ES-I3 (cell line): ENCODE results near the gene CIITA.
"Not testable (repeated sequence)": the region's sequence is repeated elsewhere in the genome, so short reads cannot be mapped to it uniquely, and the experiment has no call there.

ENCODE experiments used
- H3K36me3 ChIP-seq: 2 replicates; pipeline ENCODE4 v1.6.1; 2013; ENCODE audit warnings: mild to moderate bottlenecking, low read length, control low read depth, moderate library complexity; ENCODE audit not compliant: insufficient read depth
- H3K4me1 ChIP-seq: 2 replicates; pipeline ENCODE4 v1.6.1; 2013; ENCODE audit warnings: mild to moderate bottlenecking, control low read depth, low read length; ENCODE audit not compliant: insufficient read depth
- H3K9ac ChIP-seq: 2 replicates; pipeline ENCODE4 v1.6.1; 2013; ENCODE audit warnings: low read depth, mild to moderate bottlenecking, low read length, moderate library complexity
- H3K9me3 ChIP-seq: 2 replicates; pipeline ENCODE4 v1.6.1; 2013; ENCODE audit warnings: mild to moderate bottlenecking, low read length, moderate library complexity; ENCODE audit not compliant: control insufficient read depth, insufficient read depth

CIITA gene

GRCh38 chr16:10947211-10947787 is 70.3 kb downstream of the CIITA start:
- no peak overlapping the region for H3K9ac ChIP-seq
- H3K36me3 ChIP-seq, result no peaks in the 10 kb centered on the region
- H3K4me1 ChIP-seq, result peaks cover 48% of the 10 kb centered on the region
- no peaks in the 10 kb centered on the region for H3K9me3 ChIP-seq

GRCh38 chr16:10949424-10949970 is 72.5 kb downstream of the CIITA start:
- Histone ChIP-seq H3K9ac (no peak overlapping the region), H3K9me3 (no peaks in the 10 kb centered on the region), H3K4me1 (peaks cover 53% of the 10 kb centered on the region), H3K36me3 (no peaks in the 10 kb centered on the region)

- Histone ChIP-seq H3K36me3 (no peaks in the 10 kb centered on the region), H3K9ac (no peak overlapping the region), H3K4me1 (peaks cover 48% of the 10 kb centered on the region), H3K9me3 (no peaks in the 10 kb centered on the region)
These were observed 73.4 kb downstream of the CIITA start for GRCh38 chr16:10950393-10950792.

GRCh38 chr16:10951026-10951425 is 74.0 kb downstream of the CIITA start:
- H3K4me1 ChIP-seq, result peaks cover 46% of the 10 kb centered on the region
- H3K9ac ChIP-seq, result no peak overlapping the region
- no peaks in the 10 kb centered on the region for H3K36me3 ChIP-seq
- no peaks in the 10 kb centered on the region for H3K9me3 ChIP-seq

- H3K9me3 ChIP-seq, result no peaks in the 10 kb centered on the region
- H3K9ac ChIP-seq, result no peak overlapping the region
- H3K4me1 ChIP-seq, result peaks cover 16% of the 10 kb centered on the region
- H3K36me3 ChIP-seq, result no peaks in the 10 kb centered on the region
These were observed 77.9 kb downstream of the CIITA start for GRCh38 chr16:10954903-10955302.

- no peaks in the 10 kb centered on the region for H3K9me3 ChIP-seq
- no peaks in the 10 kb centered on the region; the same call in 1 of the 2 replicates for H3K36me3 ChIP-seq
- H3K9ac ChIP-seq, result no peak overlapping the region
- peaks cover 8% of the 10 kb centered on the region for H3K4me1 ChIP-seq
These were observed 80.9 kb downstream of the CIITA start for GRCh38 chr16:10957771-10958482.

GRCh38 chr16:10959161-10959560 is 82.2 kb downstream of the CIITA start:
- H3K36me3 ChIP-seq, result no peaks in the 10 kb centered on the region; the same call in 1 of the 2 replicates
- no peak overlapping the region for H3K9ac ChIP-seq
- no peaks in the 10 kb centered on the region for H3K9me3 ChIP-seq
- peaks cover 3% of the 10 kb centered on the region for H3K4me1 ChIP-seq

- no peaks in the 10 kb centered on the region for H3K9me3 ChIP-seq
- H3K9ac ChIP-seq, result no peak overlapping the region
- H3K4me1 ChIP-seq, result no peaks in the 10 kb centered on the region
- no peaks in the 10 kb centered on the region; the same call in 1 of the 2 replicates for H3K36me3 ChIP-seq
These were observed 84.2 kb downstream of the CIITA start for GRCh38 chr16:10961231-10961630.

- Histone ChIP-seq H3K9ac (no peak overlapping the region), H3K36me3 (no peaks in the 10 kb centered on the region; the same call in 1 of the 2 replicates), H3K4me1 (no peaks in the 10 kb centered on the region), H3K9me3 (no peaks in the 10 kb centered on the region)
These were observed 87.3 kb downstream of the CIITA start for GRCh38 chr16:10964039-10964890.

- H3K36me3 ChIP-seq, result no peaks in the 10 kb centered on the region; the same call in 1 of the 2 replicates
- H3K9me3 ChIP-seq, result no peaks in the 10 kb centered on the region
- no peaks in the 10 kb centered on the region for H3K4me1 ChIP-seq
- no peak overlapping the region for H3K9ac ChIP-seq
These were observed 87.9 kb downstream of the CIITA start for GRCh38 chr16:10964891-10965326.

GRCh38 chr16:10965440-10966061 is 88.5 kb downstream of the CIITA start:
- no peaks in the 10 kb centered on the region for H3K9me3 ChIP-seq
- H3K4me1 ChIP-seq, result no peaks in the 10 kb centered on the region
- no peaks in the 10 kb centered on the region; the same call in 1 of the 2 replicates for H3K36me3 ChIP-seq
- H3K9ac ChIP-seq, result no peak overlapping the region

GRCh38 chr16:10966129-10966528 is 89.1 kb downstream of the CIITA start:
- Histone ChIP-seq H3K4me1 (no peaks in the 10 kb centered on the region), H3K36me3 (no peaks in the 10 kb centered on the region; the same call in 1 of the 2 replicates), H3K9me3 (no peaks in the 10 kb centered on the region), H3K9ac (no peak overlapping the region)

GRCh38 chr16:10966559-10966958 is 89.6 kb downstream of the CIITA start:
- H3K9ac ChIP-seq, H3K4me1 ChIP-seq, H3K9me3 ChIP-seq, H3K36me3 ChIP-seq: not testable (repeated sequence)

- H3K9ac ChIP-seq, result no peak overlapping the region
- no peaks in the 10 kb centered on the region for H3K9me3 ChIP-seq
- H3K36me3 ChIP-seq, result no peaks in the 10 kb centered on the region; the same call in 1 of the 2 replicates
- H3K4me1 ChIP-seq, result peaks cover 5% of the 10 kb centered on the region
These were observed 91.0 kb downstream of the CIITA start for GRCh38 chr16:10967986-10968385.
